Hepatocyte (in vitro differentiated cells): ENCODE data around the gene OSBPL10. TPM values are rescaled to one million over a fixed set of nuclear protein-coding genes. Genes with fewer than 3 reads are reported as not detected.

ENCODE experiments used
- DNase-seq: peaks from one replicate; pipeline ENCODE4 v3.0.0-alpha.2; 2016; ENCODE audit warnings: low spot score
- H2AFZ ChIP-seq: fragments of 200-600 bp; sonication (generic); 2 replicates; pipeline ENCODE4 v1.6.0; 2016; ENCODE audit warnings: antibody characterized with exemption, mild to moderate bottlenecking
- H3K27ac ChIP-seq: fragments of 200-600 bp; sonication (generic); 2 replicates; pipeline ENCODE4 v1.5.1; 2016; ENCODE audit warnings: mild to moderate bottlenecking
- H3K27me3 ChIP-seq: fragments of 200-600 bp; sonication (generic); 2 replicates; pipeline ENCODE4 v1.6.1; 2016
- H3K36me3 ChIP-seq: fragments of 200-600 bp; sonication (generic); replicated peaks from 2 replicates; pipeline ENCODE4 v1.5.1; 2016; ENCODE audit warnings: low read depth; ENCODE audit not compliant: insufficient read depth
- H3K4me1 ChIP-seq: fragments of 200-600 bp; sonication (generic); 2 replicates; pipeline ENCODE4 v1.5.1; 2016; ENCODE audit warnings: mild to moderate bottlenecking, moderate library complexity; ENCODE audit not compliant: insufficient read depth
- H3K4me2 ChIP-seq: fragments of 200-600 bp; sonication (generic); 2 replicates; pipeline ENCODE4 v1.6.0; 2016
- H3K4me3 ChIP-seq: fragments of 200-600 bp; sonication (generic); 2 replicates; pipeline ENCODE4 v1.5.1; 2016; ENCODE audit warnings: mild to moderate bottlenecking
- H3K79me2 ChIP-seq: fragments of 200-600 bp; sonication (generic); 2 replicates; pipeline ENCODE4 v1.6.0; 2017; ENCODE audit warnings: mild to moderate bottlenecking
- H3K9me2 ChIP-seq: fragments of 200-600 bp; sonication (generic); replicated peaks from 2 replicates; pipeline ENCODE4 v1.6.0; 2017; ENCODE audit warnings: mild to moderate bottlenecking; ENCODE audit not compliant: insufficient read depth
- H3K9me3 ChIP-seq: fragments of 200-600 bp; sonication (generic); 2 replicates; pipeline ENCODE4 v1.5.1; 2016; ENCODE audit warnings: low read depth, mild to moderate bottlenecking
- H4K20me1 ChIP-seq: fragments of 200-600 bp; sonication (generic); 2 replicates; pipeline ENCODE4 v1.6.0; 2016; ENCODE audit warnings: mild to moderate bottlenecking; ENCODE audit not compliant: insufficient read depth, poor library complexity, severe bottlenecking
- CTCF ChIP-seq: fragments of 200-600 bp; sonication (generic); IDR thresholded peaks from 2 replicates; pipeline ENCODE4 v1.5.1; 2016; ENCODE audit warnings: antibody characterized with exemption, mild to moderate bottlenecking; ENCODE audit not compliant: poor library complexity
- EZH2 ChIP-seq: fragments of 200-600 bp; sonication (generic); IDR thresholded peaks from 2 replicates; pipeline ENCODE4 v1.6.1; 2016; ENCODE audit warnings: antibody characterized with exemption, mild to moderate bottlenecking, borderline replicate concordance
- EZH2phosphoT487 ChIP-seq: fragments of 200-600 bp; sonication (generic); IDR thresholded peaks from one replicate; pipeline ENCODE4 v1.6.1; 2018; ENCODE audit warnings: antibody characterized with exemption, mild to moderate bottlenecking, low read depth, moderate library complexity; ENCODE audit not compliant: unreplicated experiment, severe bottlenecking
- WGBS: methylation state at CpG from one replicate; pipeline ENCODE4 v1.1.6; 2016; ENCODE audit warnings: low lambda C conversion rate; ENCODE audit errors: missing lambda C conversion rate; 5-methylcytosine and 5-hydroxymethylcytosine counted together
- polyA plus RNA-seq: library from polyadenylated mRNA; unstranded; fragments of >200 nt; fragmentation: Nextera tagmentation; extraction: Ambion mirVana; gene quantifications from 2 replicates; pipeline ENCODE4 v1.2.1, GENCODE V29; 2016
- total RNA-seq: library from RNA; depleted of rRNA; stranded (reverse); fragments of >200 nt; gene quantifications from 2 replicates; pipeline ENCODE4 v1.2.3, GENCODE V29; 2014

OSBPL10 gene
- total and polyA plus RNA-seq, 2 experiments from 2014 or later: 18.2 to 32.8 TPM

GRCh38 chr3:31892916-31893573 is 88.0 kb downstream of the OSBPL10 start:
- TF ChIP-seq CTCF (no peak), EZH2 (no peak)
- no peaks in the 10 kb centered on the region for H4K20me1 ChIP-seq
- no peaks in the 10 kb centered on the region for H3K27me3 ChIP-seq
- no peak overlapping the region for H3K4me3 ChIP-seq
- H3K27ac ChIP-seq: no peak overlapping the region
- 81% methylated on average over 4 of the region's 4 CpGs for WGBS
- H2AFZ ChIP-seq: no peak overlapping the region
- no peak for DNase-seq
- peaks cover 11% of the 10 kb centered on the region for H3K4me1 ChIP-seq
- H3K9me2 ChIP-seq: no peaks in the 10 kb centered on the region
- peaks cover 58% of the 10 kb centered on the region for H3K79me2 ChIP-seq
- H3K4me2 ChIP-seq: peak overlapping the region; percentile 47
- no peaks in the 10 kb centered on the region for H3K9me3 ChIP-seq
- H3K36me3 ChIP-seq: no peaks in the 10 kb centered on the region

- H3K4me3 ChIP-seq: no peak overlapping the region
- H3K4me2 ChIP-seq: peak overlapping the region; percentile 47
- DNase-seq: no peak
Observed at GRCh38 chr3:31892500-31892899, 88.6 kb downstream of the OSBPL10 start.

GRCh38 chr3:31891876-31892455 is 89.1 kb downstream of the OSBPL10 start:
- WGBS: 46% methylated on average over 11 of the region's 11 CpGs
- H3K27me3 ChIP-seq: no peaks in the 10 kb centered on the region
- DNase-seq: peak; percentile 35
- peaks cover 11% of the 10 kb centered on the region for H3K4me1 ChIP-seq
- H3K4me2 ChIP-seq: peak overlapping the region; percentile 47
- H3K9me3 ChIP-seq: no peaks in the 10 kb centered on the region
- H3K9me2 ChIP-seq: no peaks in the 10 kb centered on the region
- no peaks in the 10 kb centered on the region for H4K20me1 ChIP-seq
- TF ChIP-seq EZH2phosphoT487 (no peak), EZH2 (no peak), CTCF (no peak)
- no peaks in the 10 kb centered on the region for H3K36me3 ChIP-seq
- H3K79me2 ChIP-seq: peaks cover 67% of the 10 kb centered on the region
- H3K4me3 ChIP-seq: no peak overlapping the region
- peak overlapping the region; percentile 72 for H3K27ac ChIP-seq
- peak overlapping the region; percentile 39 for H2AFZ ChIP-seq

More at GRCh38 chr3:31892500-31892899, 88.6 kb downstream of the OSBPL10 start:
- Histone ChIP-seq H3K9me2 (no peaks in the 10 kb centered on the region), H4K20me1 (no peaks in the 10 kb centered on the region), H3K9me3 (no peaks in the 10 kb centered on the region), H2AFZ (peak overlapping the region; percentile 39), H3K79me2 (peaks cover 62% of the 10 kb centered on the region), H3K4me1 (peaks cover 11% of the 10 kb centered on the region), H3K27me3 (no peaks in the 10 kb centered on the region), H3K27ac (peak overlapping the region; percentile 72), H3K36me3 (no peaks in the 10 kb centered on the region)
- no peak for TF ChIP-seq EZH2
- 83% methylated on average over 5 of the region's 5 CpGs for WGBS

- TF ChIP-seq EZH2 (no peak), CTCF (no peak), EZH2phosphoT487 (no peak)
- no peak for DNase-seq
- Histone ChIP-seq H3K9me3 (no peaks in the 10 kb centered on the region), H3K36me3 (no peaks in the 10 kb centered on the region), H3K4me2 (no peak overlapping the region), H2AFZ (no peak overlapping the region), H4K20me1 (no peaks in the 10 kb centered on the region), H3K27ac (no peak overlapping the region), H3K27me3 (no peaks in the 10 kb centered on the region), H3K9me2 (no peaks in the 10 kb centered on the region), H3K79me2 (peaks cover 73% of the 10 kb centered on the region), H3K4me3 (no peak overlapping the region), H3K4me1 (peaks cover 11% of the 10 kb centered on the region)
- 92% methylated on average over 8 of the region's 8 CpGs for WGBS
Observed at GRCh38 chr3:31890742-31891469, 90.2 kb downstream of the OSBPL10 start.
